WI38 (cell line): ENCODE results near the gene SEMA3C.

Experiments
- H3K4me3 ChIP-seq: 2 replicates; pipeline ENCODE4 v1.5.1; 2011; ENCODE audit warnings: low read depth, mild to moderate bottlenecking, control low read depth, low read length
- TF ChIP-seq, protein P1 (sequence below): IDR thresholded peaks from 2 replicates; pipeline ENCODE4 v1.5.1; 2012; ENCODE audit warnings: low read depth, mild to moderate bottlenecking, control low read depth, low read length

The SEMA3C gene

DNA sequence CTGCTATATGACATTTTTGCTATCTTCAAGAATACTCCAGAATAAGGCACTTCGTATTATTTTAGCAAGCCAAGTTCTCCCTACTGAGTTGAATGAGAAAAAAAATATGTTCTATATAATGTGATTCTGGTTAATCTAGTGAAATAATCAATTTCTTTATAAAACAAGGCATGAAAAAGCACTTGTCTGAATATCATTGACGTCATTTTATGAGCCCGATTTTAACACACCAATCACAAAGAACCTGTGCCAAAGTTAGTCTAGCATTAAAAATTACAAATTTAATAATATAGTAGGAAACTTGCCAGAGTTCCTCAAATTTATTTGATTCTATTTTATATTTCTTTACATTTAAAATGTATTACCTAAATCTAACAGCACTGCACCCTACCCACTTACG lies 155.1 kb downstream of the SEMA3C start:
- TF ChIP-seq, protein P1, sequence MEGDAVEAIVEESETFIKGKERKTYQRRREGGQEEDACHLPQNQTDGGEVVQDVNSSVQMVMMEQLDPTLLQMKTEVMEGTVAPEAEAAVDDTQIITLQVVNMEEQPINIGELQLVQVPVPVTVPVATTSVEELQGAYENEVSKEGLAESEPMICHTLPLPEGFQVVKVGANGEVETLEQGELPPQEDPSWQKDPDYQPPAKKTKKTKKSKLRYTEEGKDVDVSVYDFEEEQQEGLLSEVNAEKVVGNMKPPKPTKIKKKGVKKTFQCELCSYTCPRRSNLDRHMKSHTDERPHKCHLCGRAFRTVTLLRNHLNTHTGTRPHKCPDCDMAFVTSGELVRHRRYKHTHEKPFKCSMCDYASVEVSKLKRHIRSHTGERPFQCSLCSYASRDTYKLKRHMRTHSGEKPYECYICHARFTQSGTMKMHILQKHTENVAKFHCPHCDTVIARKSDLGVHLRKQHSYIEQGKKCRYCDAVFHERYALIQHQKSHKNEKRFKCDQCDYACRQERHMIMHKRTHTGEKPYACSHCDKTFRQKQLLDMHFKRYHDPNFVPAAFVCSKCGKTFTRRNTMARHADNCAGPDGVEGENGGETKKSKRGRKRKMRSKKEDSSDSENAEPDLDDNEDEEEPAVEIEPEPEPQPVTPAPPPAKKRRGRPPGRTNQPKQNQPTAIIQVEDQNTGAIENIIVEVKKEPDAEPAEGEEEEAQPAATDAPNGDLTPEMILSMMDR = no peak
- no peak overlapping the region for H3K4me3 ChIP-seq

DNA sequence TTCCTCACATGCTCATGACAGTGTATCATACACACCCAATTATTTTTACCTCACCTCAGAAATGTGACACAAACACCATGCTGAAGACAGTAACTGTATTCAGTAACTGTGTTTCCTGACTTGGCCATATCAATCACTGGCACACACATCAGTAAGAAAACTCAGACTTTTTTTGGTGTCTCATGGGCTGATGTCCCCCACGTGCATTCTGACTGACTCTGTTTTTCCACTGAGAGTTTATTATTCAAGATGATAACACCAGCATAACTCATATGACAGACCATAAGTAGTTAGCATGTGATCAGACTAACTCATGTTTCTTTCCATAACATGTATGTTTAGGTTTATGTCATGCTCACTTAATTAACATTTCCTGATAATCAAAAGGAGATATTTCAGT lies 155.6 kb downstream of the SEMA3C start:
- H3K4me3 ChIP-seq = no peak overlapping the region
- TF ChIP-seq, protein P1 = no peak

DNA sequence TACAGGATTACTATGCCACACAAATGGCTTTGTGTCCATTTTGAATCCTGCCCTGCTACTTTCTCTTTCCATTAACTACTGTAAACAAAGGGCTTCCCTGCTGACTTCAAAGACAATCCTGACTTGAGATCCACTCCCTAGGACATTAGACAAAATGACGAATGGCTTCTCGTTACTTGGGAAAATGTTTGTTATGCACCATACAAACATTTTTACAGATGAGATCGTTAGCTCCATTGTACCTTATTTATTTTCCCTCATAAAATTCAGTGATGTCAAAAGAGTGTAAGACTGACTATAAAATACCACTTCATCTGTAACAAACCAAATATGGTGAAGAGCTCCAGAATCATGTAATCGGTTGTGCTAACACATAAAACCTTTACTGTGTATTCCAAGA lies 158.6 kb downstream of the SEMA3C start:
- TF ChIP-seq, protein P1 = no peak
- H3K4me3 ChIP-seq = no peak overlapping the region

DNA sequence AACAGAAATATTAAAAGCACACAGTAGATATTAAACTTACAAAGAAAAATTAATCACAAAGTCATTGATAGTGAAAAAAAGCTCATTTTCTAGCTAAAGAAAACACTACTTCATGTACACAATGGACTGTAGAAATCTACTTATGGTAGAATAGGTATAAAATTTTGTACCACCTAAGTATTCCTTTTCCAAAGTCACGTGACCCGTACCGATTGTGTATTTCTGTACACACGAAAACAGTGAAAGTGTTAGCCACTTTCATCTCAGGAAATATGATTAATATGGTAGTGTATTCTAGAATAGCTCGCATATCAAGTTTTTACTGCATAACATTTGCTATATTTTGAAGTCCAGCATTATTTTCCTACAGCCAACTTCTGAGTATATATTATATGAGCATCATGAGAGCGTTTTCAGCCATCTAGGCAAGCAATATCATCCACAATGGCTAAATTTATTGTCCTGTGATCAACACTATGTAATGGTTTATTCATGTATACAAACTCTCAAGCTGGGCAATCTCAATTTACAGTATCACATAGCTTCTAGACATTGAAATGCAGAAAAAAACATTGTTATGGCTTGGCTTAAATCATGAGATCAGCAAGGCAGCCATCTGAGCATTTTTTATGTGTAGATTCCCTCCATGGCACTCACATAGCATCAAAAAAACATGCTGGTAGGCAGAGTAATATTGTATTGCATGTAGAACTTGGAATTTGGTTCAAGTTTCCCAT lies 165.7 kb downstream of the SEMA3C start:
- TF ChIP-seq, protein P1 = no peak
- H3K4me3 ChIP-seq = no peak overlapping the region

DNA sequence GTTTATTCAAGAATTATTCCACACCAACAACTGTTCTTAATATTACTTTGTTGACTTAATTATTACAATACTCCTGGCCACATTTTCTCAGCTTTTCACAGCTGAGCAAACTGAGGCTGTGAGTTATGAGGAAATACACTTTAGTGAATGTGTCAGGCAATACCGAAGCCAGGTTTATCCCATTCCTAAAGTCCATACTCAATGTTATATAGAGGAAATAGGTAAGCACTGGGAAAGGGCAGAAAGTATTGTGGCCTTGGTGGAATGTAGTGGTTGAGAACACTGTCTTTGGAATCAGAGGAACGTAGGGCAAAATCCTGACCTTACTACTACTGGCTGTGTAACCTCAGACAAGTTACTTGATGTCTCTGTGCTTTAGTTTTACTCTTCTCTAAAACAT lies 169.6 kb downstream of the SEMA3C start:
- TF ChIP-seq, protein P1 = no peak
- no peak overlapping the region for H3K4me3 ChIP-seq

DNA sequence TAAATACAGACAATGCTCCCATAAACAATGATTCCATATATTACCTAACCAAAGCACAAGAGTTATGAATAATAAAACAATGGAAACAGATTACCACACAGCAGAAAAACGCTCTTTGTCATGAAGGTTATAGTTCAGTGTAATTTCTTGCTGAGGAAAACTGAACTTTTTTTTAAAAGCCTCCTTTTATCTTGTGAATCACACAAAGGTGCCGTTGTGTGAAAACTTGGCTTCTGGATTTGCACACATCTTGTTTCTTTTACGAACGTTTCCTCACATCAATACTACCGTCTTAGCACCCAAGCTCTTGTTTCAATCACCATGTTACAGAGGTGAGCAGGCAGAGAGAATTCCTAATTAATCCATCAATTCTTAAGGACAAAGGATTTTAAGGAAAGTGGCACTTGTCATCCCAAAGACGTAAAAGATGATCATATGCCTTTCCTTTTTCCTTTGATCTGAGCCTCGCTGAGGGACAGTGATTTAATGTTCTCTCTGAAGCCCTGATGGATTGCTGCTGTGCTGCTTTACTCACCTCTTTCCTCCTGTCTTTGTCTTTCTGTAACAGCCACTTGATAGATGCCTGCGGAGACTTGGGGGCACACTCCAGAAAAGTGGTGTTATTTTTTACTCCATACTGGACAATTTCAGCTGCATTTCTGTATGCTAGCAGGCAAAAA lies 170.3 kb downstream of the SEMA3C start:
- H3K4me3 ChIP-seq = no peak overlapping the region
- TF ChIP-seq, protein P1 = no peak
